Liver (tissue), 9 donors: ENCODE results near the gene L3MBTL1. TPM values are rescaled to one million over a fixed set of nuclear protein-coding genes. Genes with fewer than 3 reads are reported as not detected.
"Not testable (repeated sequence)": the region's sequence is repeated elsewhere in the genome, so short reads cannot be mapped to it uniquely, and the experiment has no call there.

Experiments
- DNase-seq: peaks from one replicate; pipeline ENCODE4 v3.0.0-alpha.2; 2017; ENCODE audit warnings: low spot score
- H3K27ac ChIP-seq, 2 donors: one replicate each; pipeline ENCODE4 v1.7.0; 2013; ENCODE audit warnings: inconsistent platforms in 2 of 2, low read length in 2 of 2, control low read depth in 1 of 2, low read depth in 1 of 2, mild to moderate bottlenecking in 1 of 2
- H3K27me3 ChIP-seq, 4 donors: one replicate each; pipeline versions ENCODE4 v1.6.1 to v1.7.0; 2013; ENCODE audit warnings: low read length in 3 of 4, inconsistent platforms in 1 of 4, mild to moderate bottlenecking in 1 of 4, moderate library complexity in 1 of 4; ENCODE audit not compliant: control insufficient read depth in 4 of 4, insufficient read depth in 4 of 4
- H3K36me3 ChIP-seq, 4 donors: one replicate each; pipeline versions ENCODE4 v1.6.1 to v1.7.0; 2013; ENCODE audit warnings: low read length in 3 of 4, mild to moderate bottlenecking in 3 of 4, low read depth in 1 of 4, moderate library complexity in 1 of 4; ENCODE audit not compliant: control insufficient read depth in 4 of 4, insufficient read depth in 3 of 4
- H3K4me1 ChIP-seq, 4 donors: one replicate each; pipeline versions ENCODE4 v1.6.1 to v1.7.0; 2013; ENCODE audit warnings: low read length in 3 of 4, mild to moderate bottlenecking in 3 of 4, moderate library complexity in 1 of 4; ENCODE audit not compliant: control insufficient read depth in 4 of 4, insufficient read depth in 4 of 4
- H3K4me3 ChIP-seq, 3 donors: one replicate each; pipeline versions ENCODE4 v1.6.1 to v1.7.0; 2013; ENCODE audit warnings: low read length in 3 of 3, control low read depth in 1 of 3, low read depth in 1 of 3, mild to moderate bottlenecking in 1 of 3
- H3K9ac ChIP-seq, 2 donors: one replicate each; pipeline ENCODE4 v1.7.0; 2013; ENCODE audit warnings: low read length in 2 of 2, mild to moderate bottlenecking in 2 of 2, moderate library complexity in 2 of 2, control low read depth in 1 of 2, low read depth in 1 of 2
- H3K9me3 ChIP-seq, 4 donors: one replicate each; pipeline versions ENCODE4 v1.6.1 to v1.7.0; 2013; ENCODE audit warnings: low read length in 3 of 4; ENCODE audit not compliant: control insufficient read depth in 4 of 4
- CTCF ChIP-seq: fragments of 150-350 bp; IDR thresholded peaks from 2 replicates; pipeline ENCODE4 v1.5.1; 2017; ENCODE audit warnings: improper control_type of control experiment, low read depth, low read length; ENCODE audit not compliant: missing input control
- EGR1 ChIP-seq, 2 donors: IDR thresholded peaks; 2 replicates each; pipeline ENCODE4 v1.6.1; 2016 to 2018; ENCODE audit warnings: antibody characterized with exemption in 2 of 2, low read depth in 2 of 2
- FOXA1 ChIP-seq: IDR thresholded peaks from 2 replicates; pipeline ENCODE4 v1.6.1; 2016; ENCODE audit warnings: antibody characterized with exemption
- FOXA2 ChIP-seq: IDR thresholded peaks from 2 replicates; pipeline ENCODE4 v1.6.1; 2016; ENCODE audit warnings: antibody characterized with exemption
- GABPA ChIP-seq, 2 donors: IDR thresholded peaks in 1 of 2; conservative IDR thresholded peaks in 1 of 2; 2 replicates each; pipeline ENCODE4 v1.6.1; 2016; ENCODE audit warnings: antibody characterized with exemption in 2 of 2, mild to moderate bottlenecking in 1 of 2, moderate library complexity in 1 of 2
- HNF4A ChIP-seq, 2 donors: conservative IDR thresholded peaks; 2 replicates each; pipeline ENCODE4 v1.6.1; 2016; ENCODE audit warnings: antibody characterized with exemption in 2 of 2, mild to moderate bottlenecking in 2 of 2
- HNF4G ChIP-seq: IDR thresholded peaks from 2 replicates; pipeline ENCODE4 v1.6.1; 2016; ENCODE audit warnings: antibody characterized with exemption
- JUND ChIP-seq, 2 donors: IDR thresholded peaks; 2 replicates each; pipeline ENCODE4 v1.6.1; 2016; ENCODE audit warnings: antibody characterized with exemption in 2 of 2
- MAX ChIP-seq: IDR thresholded peaks from 2 replicates; pipeline ENCODE4 v1.6.1; 2016; ENCODE audit warnings: antibody characterized with exemption
- NR2F2 ChIP-seq: IDR thresholded peaks from 2 replicates; pipeline ENCODE4 v1.6.1; 2016; ENCODE audit warnings: antibody characterized with exemption
- RAD21 ChIP-seq, 2 donors: IDR thresholded peaks; 2 replicates each; pipeline ENCODE4 v1.6.1; 2016; ENCODE audit warnings: antibody characterized with exemption in 2 of 2, mild to moderate bottlenecking in 2 of 2
- RXRA ChIP-seq, 2 donors: IDR thresholded peaks; 2 replicates each; pipeline ENCODE4 v1.6.1; 2017 to 2018; ENCODE audit warnings: antibody characterized with exemption in 2 of 2, mild to moderate bottlenecking in 1 of 2
- SP1 ChIP-seq: IDR thresholded peaks from 2 replicates; pipeline ENCODE4 v1.6.1; 2018; ENCODE audit warnings: antibody characterized with exemption, mild to moderate bottlenecking
- TAF1 ChIP-seq: conservative IDR thresholded peaks from 2 replicates; pipeline ENCODE4 v1.6.1; 2016; ENCODE audit warnings: antibody characterized with exemption, mild to moderate bottlenecking
- YY1 ChIP-seq: IDR thresholded peaks from 2 replicates; pipeline ENCODE4 v1.6.1; 2016; ENCODE audit warnings: antibody characterized with exemption, mild to moderate bottlenecking
- WGBS: extraction: QIAGEN DNeasy Blood & Tissue Kit; methylation state at CpG from one replicate; pipeline ENCODE4 v1.1.7; 2013; 5-methylcytosine and 5-hydroxymethylcytosine counted together
- polyA plus RNA-seq, 2 donors: library from polyadenylated mRNA; stranded (reverse) in 1 of 2; unstranded in 1 of 2; fragments of 200-250 nt in 1 of 2; fragments of >200 nt in 1 of 2; fragmentation: Nextera tagmentation in 1 of 2; extraction: Ambion mirVana in 1 of 2; gene quantifications; one replicate each; pipeline versions ENCODE4 v1.2.1 to v1.2.3, GENCODE V29; 2013 to 2015
- total RNA-seq, 2 donors: library from RNA; depleted of rRNA; stranded (reverse); fragments of >200 nt; gene quantifications; one replicate each; pipeline ENCODE4 v1.2.3, GENCODE V29; 2014
- TF ChIP-seq, protein P1 (sequence below): IDR thresholded peaks from 2 replicates; pipeline ENCODE4 v1.6.1; 2016; ENCODE audit warnings: antibody characterized with exemption, mild to moderate bottlenecking
- TF ChIP-seq, protein P2 (sequence below): IDR thresholded peaks from 2 replicates; pipeline ENCODE4 v1.6.1; 2016; ENCODE audit warnings: antibody characterized with exemption
- TF ChIP-seq, protein P3 (sequence below): IDR thresholded peaks from 2 replicates; pipeline ENCODE4 v1.6.1; 2016; ENCODE audit warnings: antibody characterized with exemption
- donor health status: healthy.
- donor health status: healthy.
- donor health status: healthy.
- donor health status: healthy.
- donor health status: healthy.

Gene L3MBTL1
- total and polyA plus RNA-seq, 4 donors, result 0.45 to 5.6 (median 2.0) TPM

DNA sequence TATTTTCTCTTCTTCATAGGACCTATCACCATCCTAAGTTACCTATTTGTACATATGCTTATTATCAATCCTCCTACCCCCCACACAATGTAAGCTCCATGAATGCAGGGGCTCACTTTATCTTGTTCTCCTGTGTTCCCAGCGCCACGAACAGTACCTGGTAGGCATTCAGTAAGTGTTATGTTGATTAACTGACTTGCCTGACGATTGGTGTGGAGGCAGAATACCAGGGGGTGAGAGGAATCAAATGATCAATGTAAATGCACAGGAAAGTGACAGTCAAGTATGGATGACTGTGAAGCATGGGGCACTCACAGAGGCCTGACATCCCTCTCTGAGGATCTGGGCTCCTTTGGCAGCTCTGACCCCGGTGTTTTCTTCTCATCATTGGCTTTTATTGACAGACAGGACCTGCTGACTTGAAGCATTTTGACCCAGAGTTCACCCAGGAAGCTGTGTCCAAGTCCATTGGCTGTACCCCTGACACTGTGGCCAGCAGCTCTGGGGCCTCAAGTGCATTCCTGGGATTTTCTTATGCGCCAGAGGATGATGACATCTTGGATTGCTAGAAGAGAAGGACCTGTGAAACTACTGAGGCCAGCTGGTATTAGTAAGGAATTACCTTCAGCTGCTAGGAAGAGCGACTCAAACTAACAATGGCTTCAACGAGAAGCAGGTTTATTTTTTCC is 77.1 kb downstream of the L3MBTL1 start (continued):
- no peak for TF ChIP-seq MAX

DNA sequence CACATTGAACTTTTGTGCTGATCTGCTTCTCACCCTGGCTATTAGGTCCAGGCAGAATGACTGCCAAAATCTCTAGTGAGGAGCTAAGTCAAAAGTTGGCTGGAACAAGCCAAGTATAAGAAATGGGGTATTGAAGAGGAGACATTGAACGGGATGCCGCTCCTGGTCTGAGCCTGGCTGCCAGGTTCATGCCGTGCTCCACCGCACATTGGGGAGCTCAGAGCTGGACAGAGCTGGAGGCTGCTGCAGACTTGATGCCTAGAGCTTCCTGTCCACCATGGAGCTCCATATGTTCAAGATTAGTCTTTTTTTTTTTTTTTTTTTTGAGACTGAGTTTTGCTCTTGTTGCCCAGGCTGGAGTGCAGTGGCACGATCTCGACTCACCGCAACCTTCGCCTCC is 79.1 kb downstream of the L3MBTL1 start:
- Histone ChIP-seq H3K9me3 (no peaks in the 10 kb centered on the region), H3K27me3 (no peaks in the 10 kb centered on the region), H3K36me3 (peaks cover 2 to 34% (median 28%) of the 10 kb centered on the region in 4 donors), H3K4me1 (peaks cover 4 to 35% (median 27%) of the 10 kb centered on the region in 4 donors), H3K9ac (no peak overlapping the region), H3K4me3 (no peak overlapping the region), H3K27ac (no peak overlapping the region)
- 91% methylated on average over 8 of the region's 8 CpGs for WGBS
- no peak for DNase-seq
- TF ChIP-seq RAD21 (IDR thresholded peaks at IDR 0.05), result no peak
- TF ChIP-seq NR2F2, result no peak
- TF ChIP-seq, protein P1, sequence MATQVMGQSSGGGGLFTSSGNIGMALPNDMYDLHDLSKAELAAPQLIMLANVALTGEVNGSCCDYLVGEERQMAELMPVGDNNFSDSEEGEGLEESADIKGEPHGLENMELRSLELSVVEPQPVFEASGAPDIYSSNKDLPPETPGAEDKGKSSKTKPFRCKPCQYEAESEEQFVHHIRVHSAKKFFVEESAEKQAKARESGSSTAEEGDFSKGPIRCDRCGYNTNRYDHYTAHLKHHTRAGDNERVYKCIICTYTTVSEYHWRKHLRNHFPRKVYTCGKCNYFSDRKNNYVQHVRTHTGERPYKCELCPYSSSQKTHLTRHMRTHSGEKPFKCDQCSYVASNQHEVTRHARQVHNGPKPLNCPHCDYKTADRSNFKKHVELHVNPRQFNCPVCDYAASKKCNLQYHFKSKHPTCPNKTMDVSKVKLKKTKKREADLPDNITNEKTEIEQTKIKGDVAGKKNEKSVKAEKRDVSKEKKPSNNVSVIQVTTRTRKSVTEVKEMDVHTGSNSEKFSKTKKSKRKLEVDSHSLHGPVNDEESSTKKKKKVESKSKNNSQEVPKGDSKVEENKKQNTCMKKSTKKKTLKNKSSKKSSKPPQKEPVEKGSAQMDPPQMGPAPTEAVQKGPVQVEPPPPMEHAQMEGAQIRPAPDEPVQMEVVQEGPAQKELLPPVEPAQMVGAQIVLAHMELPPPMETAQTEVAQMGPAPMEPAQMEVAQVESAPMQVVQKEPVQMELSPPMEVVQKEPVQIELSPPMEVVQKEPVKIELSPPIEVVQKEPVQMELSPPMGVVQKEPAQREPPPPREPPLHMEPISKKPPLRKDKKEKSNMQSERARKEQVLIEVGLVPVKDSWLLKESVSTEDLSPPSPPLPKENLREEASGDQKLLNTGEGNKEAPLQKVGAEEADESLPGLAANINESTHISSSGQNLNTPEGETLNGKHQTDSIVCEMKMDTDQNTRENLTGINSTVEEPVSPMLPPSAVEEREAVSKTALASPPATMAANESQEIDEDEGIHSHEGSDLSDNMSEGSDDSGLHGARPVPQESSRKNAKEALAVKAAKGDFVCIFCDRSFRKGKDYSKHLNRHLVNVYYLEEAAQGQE, result no peak
- TF ChIP-seq, protein P2, sequence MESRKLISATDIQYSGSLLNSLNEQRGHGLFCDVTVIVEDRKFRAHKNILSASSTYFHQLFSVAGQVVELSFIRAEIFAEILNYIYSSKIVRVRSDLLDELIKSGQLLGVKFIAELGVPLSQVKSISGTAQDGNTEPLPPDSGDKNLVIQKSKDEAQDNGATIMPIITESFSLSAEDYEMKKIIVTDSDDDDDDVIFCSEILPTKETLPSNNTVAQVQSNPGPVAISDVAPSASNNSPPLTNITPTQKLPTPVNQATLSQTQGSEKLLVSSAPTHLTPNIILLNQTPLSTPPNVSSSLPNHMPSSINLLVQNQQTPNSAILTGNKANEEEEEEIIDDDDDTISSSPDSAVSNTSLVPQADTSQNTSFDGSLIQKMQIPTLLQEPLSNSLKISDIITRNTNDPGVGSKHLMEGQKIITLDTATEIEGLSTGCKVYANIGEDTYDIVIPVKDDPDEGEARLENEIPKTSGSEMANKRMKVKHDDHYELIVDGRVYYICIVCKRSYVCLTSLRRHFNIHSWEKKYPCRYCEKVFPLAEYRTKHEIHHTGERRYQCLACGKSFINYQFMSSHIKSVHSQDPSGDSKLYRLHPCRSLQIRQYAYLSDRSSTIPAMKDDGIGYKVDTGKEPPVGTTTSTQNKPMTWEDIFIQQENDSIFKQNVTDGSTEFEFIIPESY, result no peak
- no peak for TF ChIP-seq GABPA (IDR thresholded peaks at IDR 0.05 in 1 of 2, conservative IDR thresholded peaks at IDR 0.05 in 1 of 2)
- no peak for TF ChIP-seq JUND (IDR thresholded peaks at IDR 0.05)
- no peak for TF ChIP-seq RXRA (IDR thresholded peaks at IDR 0.05)
- TF ChIP-seq HNF4G, result no peak
- TF ChIP-seq CTCF, result no peak
- no peak for TF ChIP-seq FOXA1
- TF ChIP-seq, protein P3, sequence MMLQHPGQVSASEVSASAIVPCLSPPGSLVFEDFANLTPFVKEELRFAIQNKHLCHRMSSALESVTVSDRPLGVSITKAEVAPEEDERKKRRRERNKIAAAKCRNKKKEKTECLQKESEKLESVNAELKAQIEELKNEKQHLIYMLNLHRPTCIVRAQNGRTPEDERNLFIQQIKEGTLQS, result no peak
- no peak for TF ChIP-seq MAX
- TF ChIP-seq SP1, result no peak
- no peak for TF ChIP-seq FOXA2
- no peak for TF ChIP-seq HNF4A (conservative IDR thresholded peaks at IDR 0.05)
- TF ChIP-seq YY1, result no peak
- no peak for TF ChIP-seq TAF1
- TF ChIP-seq EGR1 (IDR thresholded peaks at IDR 0.05; ENCODE audit: low read depth in 2 of 2), result no peak

GRCh38 chr20:43588526-43588925 is 81.0 kb downstream of the L3MBTL1 start:
- H3K9ac ChIP-seq, H3K27ac ChIP-seq, H3K4me3 ChIP-seq, H3K9me3 ChIP-seq, H3K27me3 ChIP-seq, DNase-seq: not testable (repeated sequence)
- Histone ChIP-seq H3K4me1 (peaks cover 4 to 28% (median 22%) of the 10 kb centered on the region in 4 donors), H3K36me3 (peaks cover 3 to 23% (median 18%) of the 10 kb centered on the region in 4 donors)
- 78% methylated on average over 10 of the region's 10 CpGs for WGBS
